Hematopoietic multipotent progenitor cell treated with erythropoietin and hydrocortisone succinate and interleukin-3 and kit ligand, for 4 days (in vitro differentiated cells): ENCODE data around the gene RBMS2.
"Not testable (repeated sequence)": the region's sequence is repeated elsewhere in the genome, so short reads cannot be mapped to it uniquely, and the experiment has no call there.

Source experiments
- DNase-seq: peaks from one replicate; pipeline ENCODE4 v3.0.0-alpha.2; 2015

RBMS2 gene, protein sequence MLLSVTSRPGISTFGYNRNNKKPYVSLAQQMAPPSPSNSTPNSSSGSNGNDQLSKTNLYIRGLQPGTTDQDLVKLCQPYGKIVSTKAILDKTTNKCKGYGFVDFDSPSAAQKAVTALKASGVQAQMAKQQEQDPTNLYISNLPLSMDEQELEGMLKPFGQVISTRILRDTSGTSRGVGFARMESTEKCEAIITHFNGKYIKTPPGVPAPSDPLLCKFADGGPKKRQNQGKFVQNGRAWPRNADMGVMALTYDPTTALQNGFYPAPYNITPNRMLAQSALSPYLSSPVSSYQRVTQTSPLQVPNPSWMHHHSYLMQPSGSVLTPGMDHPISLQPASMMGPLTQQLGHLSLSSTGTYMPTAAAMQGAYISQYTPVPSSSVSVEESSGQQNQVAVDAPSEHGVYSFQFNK

DNA sequence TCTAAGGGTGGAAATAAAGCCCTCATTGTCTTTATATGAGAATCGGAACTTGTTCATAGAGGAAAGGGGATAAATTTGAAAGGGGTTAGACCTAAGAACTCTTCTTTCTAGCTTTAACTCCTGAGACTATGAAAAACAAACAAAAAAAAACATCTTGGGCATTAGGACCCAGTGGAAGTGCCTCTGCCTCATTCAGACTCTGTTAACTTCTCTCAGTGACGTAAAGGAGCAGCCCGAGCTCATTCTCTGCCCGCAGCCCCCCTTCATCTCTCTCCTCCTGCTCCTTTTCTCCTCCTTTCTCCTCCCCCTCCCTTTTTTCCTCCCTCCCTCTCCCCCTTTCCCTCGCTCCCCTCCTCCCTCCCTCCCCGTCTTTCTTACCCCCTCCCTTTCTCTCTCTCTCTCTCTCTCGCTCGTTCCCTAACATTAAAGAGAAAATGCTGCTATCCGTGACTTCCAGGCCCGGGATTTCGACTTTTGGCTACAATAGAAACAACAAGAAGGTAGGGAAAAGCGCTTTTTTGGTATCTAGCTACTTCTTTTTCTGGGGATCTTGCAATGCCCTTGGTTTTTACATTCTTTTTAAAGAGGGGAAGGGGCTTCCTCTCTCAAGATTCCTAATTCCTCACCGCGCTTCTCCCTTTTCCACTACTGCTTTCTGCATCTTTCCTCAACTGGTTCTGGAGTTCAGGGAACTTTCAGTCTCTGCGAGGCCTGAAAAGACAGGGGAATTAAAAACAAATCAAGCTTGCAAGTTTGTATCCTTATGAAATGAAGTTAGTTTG lies at the start of gene RBMS2:
Gene RBMS2 (plus strand): TSS at position 231 of the 782 bp plus-strand sequence. CDS start 204 bp downstream, at position 435.
- peak; percentile 80 for DNase-seq

DNA sequence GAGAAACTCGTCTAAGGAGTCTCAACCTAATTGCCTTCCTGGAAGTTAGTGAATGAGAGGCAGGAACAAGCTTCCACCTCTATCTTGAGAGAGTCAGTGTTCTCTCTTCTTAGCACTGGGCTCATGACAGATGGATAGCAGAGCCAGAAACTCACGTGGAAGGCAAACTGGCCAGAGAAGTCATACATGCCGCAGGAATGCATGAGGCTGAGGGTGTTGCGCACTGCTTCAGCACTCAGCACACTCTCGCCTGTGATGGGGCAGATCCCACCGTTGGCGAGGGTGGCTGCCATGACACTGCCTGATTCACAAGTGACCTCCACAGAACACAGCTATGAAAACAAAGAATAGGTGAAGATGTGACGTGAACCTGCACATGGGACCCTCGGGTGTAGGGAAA lies 47.2 kb upstream of the RBMS2 start:
- no peak for DNase-seq

DNA sequence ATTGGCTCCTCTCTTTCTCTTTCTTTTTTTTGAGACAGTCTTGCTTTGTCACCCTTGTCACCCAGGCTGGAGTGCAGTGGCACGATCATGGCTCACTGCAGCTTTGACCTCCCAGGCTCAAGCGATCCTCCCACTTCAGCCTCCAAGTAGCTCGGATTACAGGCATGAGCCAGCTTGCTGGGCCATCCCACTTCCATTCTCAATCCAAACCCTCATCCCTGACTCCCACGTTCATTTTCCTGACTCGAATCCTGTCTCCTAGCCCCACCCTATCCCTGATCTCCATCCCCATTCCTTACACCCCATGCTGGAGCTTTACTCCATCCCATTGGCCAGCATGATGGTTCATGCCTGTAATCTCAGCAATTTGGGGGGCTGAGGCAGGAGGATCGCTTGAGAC lies 45.5 kb upstream of the RBMS2 start:
- no peak for DNase-seq

DNA sequence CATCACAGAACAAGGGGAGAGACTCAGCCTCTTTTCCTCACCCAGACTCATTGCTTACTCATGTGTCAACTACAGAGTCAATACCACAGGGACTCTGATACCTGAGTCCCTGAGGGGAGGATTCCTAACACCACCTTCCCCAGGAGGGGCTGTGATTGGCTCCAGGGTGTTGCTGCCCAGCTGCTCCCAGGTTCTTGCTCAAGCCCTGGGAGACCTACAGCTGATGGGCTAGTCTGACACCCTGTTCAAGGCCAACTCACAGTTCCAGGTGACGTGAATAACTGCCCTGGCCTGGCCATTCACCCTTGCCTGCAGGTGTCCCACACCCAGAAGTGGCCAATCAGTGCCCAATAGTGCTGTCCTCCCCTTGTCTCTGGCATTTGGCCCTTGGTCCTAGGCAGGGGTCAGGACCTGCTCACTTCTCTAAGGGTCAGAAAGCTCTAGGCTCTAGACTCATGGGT lies 44.6 kb upstream of the RBMS2 start:
- DNase-seq, result no peak

DNA sequence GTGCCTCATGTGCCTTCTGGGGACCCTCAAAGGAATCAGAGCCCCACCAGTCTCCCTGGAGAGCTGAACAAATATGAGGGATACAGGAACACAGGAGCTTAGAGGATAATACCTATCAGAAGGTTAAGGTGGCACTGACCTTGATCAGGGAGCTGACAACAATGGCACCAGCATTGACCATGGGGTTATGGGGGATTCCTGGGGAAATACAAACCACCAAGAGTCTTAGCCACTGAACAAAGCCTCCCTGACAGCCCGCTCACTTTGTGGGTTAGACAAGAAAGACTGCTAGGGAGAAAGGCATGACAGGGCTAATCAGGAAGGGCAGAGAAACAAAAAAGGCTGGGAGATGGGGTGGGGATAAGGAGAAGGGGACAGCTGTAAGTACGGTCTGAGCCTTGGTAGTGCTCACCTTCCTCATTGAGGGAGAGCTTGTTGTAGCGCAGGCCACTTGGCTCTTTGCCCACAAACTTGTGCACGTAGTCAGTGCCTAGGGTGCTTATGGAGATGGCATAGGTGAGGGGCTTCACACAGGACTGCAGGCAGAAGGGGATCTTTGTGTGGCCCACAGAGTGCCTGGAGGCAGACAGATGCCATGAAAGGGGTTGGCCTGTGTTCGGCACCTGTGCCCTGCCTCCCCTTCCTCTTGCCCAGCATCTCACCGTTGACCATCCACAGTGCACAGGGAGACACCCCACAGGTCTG lies 43.9 kb upstream of the RBMS2 start:
- no peak for DNase-seq

DNA sequence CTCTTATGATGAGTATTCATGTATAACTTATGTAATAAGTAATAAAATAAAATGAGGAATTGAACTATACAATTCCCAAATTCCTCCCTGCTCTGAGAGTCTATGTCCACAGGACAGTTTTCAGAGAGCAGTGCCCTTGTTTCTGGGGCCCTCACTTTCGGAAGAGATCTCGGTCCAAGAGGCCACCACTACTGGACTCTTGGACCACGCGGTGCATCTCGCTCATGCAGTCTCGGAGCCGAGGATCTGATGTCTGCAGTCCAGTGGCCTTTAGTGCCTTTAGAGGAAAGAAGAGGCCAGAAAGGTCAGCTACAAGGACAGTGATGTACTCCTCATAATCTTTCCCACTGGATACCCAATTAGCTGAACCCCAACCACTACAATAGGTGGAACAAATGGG lies 42.0 kb upstream of the RBMS2 start:
- DNase-seq, result no peak

DNA sequence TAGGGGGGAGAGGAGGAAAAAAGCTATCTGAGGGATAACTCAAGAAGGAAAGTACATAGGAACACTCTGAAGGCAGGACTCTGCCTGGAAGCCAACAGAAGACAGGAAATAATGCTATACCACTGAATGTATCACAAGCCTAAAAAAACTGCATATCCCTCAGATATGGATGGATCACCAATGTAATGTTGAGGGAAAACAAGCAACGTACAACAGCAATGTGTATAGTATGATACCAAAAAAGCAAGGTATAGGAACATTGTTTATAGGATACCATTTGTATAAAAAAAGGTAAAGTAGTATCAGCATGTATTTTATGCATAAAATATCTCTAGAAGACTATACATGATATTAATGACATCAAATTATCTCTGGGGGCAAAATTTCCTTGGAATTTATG lies 37.1 kb upstream of the RBMS2 start:
- DNase-seq, result no peak

DNA sequence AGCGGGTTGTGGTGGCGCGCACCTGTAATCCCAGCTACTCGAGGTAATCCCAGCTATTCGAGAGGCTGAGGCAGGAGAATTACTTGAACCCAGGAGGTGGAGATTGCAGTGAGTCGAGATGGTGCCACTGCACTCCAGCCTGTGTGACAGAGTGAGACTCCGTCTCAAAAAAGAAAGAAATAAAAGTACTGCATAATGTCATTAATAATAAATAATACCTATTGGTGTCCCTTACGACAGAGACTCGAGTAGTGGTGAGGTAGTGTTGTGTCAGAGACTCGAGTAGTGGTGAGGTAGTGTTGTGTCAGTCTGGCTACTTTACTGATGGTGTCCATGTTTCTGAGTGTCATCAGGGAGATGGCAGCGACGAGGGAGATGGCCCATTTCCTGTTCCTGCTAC lies 34.9 kb upstream of the RBMS2 start:
- no peak for DNase-seq

DNA sequence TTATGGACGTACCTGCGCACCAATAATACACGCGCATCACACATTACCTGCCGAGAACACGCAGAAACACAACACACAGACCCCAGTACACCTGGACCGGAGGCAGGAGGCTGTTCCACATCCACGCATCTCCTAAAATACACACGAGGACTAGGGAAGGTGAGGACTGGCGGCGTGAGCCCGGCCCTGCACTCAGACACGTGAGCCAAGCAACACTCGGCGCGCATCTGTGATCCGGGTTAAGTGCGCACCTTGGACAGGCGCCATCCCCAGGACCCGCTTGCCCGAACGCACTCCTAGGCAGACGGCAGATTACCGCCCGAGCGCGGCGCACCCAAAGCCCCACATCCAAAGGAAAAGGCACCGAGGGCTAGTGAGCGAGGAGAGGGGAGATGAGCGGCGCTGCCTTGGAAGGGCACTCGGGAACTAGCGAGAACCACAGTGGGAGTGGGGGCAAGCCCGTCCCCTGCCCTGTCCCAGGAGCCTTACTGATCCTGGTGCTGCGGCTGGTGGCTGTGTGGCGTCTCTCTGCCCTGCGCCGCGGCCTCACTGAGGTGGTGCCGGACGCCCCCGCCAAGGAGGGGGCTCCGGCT lies 34.1 kb upstream of the RBMS2 start:
- DNase-seq, result peak; percentile 43

DNA sequence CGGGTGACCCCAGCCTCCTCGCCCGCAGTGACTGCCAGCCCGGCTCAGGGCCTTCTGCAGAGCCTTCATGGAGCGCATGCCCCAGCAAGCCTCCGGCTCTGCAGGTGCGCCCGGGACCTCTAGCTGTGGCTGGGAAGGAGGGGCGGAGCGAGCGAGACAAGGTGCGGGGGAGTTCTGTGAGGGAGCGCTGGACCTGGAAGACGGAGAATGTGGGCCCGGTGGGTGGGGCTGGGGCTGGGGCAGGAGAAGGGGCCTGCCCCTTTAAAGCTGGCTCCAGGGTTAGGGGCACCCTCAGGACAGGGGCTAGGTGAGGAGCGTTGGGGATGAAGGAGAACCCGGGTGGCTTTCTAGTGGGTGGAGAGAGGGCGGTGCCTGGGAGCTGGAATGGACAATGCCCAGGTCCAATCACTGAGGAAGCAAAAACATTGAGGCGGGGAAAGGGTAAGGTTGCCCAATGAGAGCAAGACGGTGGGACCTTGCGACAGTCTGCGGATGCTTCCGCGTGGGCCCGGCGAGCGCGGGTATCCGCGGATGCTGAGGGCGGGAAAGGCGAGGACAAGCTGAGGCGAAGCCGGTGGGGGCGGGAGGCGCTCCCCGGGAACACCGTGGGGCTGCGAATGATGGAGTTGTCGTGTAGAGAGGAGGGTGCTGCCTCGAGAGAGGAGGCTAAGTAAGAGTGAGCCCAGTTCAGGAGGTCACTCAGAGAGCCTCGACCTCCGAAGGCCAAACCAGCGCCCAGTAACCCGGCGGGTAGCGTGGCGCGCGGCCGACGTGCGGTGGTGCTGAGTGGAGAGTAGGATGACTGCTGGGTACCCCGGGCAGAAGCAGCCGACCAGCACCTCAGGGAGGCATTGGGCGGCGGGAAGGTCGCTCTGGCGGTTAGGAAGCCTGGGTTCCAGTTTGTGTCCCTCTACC lies 33.3 kb upstream of the RBMS2 start, which contains the start of gene GLS2:
Gene GLS2 (minus strand): TSS at position 121 of the 915 bp plus-strand sequence. CDS start 43 bp downstream, at position 78.
- DNase-seq, result peak; percentile 79

DNA sequence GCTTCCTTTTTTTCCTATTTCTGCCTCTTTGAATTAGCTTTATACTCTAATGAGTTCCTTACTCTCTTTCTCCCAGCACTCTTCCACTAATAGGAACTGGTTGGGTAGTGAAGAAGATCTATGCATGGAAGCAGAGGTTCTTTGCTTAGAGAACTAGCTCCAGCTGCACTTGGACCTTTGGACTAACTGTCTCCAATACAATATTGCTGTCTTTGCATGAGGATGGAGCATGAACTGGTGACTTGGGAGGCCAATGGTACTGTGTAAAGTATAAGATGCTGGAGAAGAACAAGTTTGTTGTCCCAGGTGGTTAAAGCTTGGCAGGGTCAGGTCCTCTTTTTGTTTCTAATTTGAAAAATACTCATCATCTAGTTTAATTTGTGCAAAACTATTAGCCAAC lies 31.3 kb upstream of the RBMS2 start:
- no peak for DNase-seq

DNA sequence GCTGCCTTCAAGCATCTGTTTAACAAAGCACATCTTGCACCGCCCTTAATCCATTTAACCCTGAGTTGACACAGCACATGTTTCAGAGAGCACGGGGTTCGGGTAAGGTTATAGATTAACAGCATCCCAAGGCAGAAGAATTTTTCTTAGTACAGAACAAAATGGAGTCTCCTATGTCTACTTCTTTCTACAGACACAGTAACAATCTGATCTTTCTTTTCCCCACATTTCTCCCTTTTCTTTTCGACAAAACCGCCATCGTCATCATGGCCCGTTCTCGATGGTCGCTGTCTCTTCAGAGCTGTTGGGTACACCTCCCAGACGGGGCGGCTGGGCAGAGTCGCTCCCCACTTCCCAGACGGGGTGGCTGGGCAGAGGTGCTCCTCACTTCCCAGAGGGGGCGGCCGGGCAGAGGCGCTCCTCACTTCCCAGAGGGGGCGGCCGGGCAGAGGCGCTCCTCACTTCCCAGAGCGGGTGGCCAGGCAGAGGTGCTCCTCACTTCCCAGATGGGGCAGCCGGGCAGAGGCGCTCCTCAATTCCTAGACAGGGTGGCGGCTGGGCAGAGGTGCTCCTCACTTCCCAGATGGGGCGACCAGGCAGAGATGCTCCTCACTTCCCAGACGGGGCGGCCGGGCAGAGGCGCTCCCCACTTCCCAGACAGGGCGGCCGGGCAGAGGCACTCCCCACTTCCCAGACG lies 28.1 kb upstream of the RBMS2 start:
- DNase-seq, result not testable (repeated sequence)

DNA sequence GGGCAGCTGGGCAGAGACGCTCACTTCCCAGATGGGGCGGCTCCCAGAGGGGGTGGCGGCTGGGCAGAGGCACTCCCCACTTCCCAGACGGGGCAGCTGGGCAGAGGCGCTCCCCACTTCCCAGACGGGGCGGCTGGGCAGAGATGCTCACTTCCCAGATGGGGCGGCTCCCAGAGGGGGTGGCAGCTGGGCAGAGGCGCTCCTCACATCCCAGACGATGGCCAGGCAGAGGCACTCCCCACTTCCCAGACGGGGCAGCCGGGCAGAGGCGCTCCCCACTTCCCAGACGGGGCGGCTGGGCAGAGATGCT lies 27.6 kb upstream of the RBMS2 start:
- not testable (repeated sequence) for DNase-seq

DNA sequence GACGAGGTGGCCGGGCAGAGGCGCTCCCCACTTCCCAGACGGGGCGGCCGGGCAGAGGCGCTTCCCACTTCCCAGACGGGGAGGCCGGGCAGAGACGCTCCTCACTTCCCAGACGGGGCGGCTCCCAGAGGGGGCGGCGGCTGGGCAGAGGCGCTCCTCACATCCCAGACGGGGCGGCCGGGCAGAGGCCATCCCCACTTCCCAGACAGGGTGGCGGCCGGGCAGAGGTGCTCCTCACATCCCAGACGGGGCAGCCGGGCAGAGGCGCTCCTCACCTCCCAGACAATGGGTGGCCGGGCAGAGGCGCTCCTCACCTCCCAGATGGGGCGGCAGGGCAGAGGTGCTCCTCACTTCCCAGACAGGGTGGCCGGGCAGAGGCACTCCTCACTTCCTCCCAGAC lies 27.1 kb upstream of the RBMS2 start:
- DNase-seq, result not testable (repeated sequence)

DNA sequence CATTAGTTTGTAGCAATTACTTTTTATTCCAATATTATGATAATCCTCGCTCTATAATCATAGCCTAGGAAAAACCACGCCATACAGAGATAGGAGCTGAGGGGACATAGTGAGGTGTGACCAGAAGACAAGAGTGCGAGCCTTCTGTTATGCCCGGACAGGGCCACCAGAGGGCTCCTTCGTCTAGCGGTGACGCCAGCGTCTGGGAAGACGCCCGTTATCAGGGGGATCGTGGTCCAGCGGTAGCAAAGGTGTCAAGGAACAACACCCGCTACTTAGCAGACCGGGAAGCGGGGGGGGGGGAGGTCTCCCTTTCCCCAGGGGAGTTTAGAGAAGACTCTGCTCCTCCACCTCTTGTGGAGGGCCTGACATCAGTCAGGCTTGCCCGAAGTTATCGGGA lies 24.9 kb upstream of the RBMS2 start:
- DNase-seq, result peak; percentile 55

DNA sequence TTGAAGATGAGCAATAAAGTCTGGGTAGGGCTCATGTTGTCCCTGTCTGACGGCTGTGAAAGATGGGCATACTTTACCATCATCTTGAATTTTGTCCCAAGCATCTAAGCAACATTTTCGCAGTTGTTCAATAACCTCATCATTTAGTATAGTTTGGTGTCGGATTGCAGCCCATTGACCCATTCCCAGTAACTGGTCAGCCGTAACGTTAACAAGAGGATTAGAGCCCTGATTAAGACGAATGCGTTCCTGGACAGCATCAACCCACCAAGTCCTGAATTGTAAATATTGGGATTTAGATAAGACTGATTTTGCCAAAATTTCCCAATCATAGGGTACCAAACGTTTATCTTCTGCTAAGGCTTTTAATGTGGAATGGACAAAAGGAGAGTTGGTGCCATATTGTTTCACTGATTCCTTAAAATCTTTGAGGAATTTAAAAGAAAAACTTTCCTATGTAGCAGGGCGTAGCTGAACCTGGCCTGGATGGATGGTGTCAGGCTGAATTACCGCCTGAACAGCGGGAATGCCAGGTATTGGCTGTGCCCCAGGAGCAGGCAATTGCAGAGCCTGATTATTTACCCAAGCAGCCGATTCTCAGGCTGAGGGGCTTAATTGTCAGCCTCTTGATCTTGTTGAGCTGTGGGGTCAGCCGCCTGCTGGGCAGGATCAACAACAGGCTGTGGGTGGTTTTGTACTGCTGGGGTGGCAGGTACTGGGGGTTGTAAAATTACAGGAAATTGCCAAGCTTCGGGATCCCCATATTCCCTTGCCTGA lies 23.3 kb upstream of the RBMS2 start:
- not testable (repeated sequence) for DNase-seq

DNA sequence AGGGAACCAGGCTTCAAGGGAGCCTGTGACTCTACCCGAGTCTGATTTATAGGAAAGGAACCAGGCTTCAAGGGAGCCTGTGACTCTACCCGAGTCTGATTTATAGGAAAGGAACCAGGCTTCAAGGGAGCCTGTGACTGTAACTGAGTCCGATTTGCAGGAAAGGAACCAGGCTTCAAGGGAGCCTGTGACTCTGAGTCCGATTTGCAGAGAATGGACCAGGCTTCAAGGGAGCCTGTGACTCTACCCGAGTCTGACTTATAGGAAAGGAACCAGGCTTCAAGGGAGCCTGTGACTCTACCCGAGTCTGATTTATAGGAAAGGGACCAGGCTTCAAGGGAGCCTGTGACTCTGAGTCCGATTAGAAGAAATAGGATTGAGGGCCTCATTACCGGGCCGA lies 22.2 kb upstream of the RBMS2 start:
- DNase-seq, result not testable (repeated sequence)

DNA sequence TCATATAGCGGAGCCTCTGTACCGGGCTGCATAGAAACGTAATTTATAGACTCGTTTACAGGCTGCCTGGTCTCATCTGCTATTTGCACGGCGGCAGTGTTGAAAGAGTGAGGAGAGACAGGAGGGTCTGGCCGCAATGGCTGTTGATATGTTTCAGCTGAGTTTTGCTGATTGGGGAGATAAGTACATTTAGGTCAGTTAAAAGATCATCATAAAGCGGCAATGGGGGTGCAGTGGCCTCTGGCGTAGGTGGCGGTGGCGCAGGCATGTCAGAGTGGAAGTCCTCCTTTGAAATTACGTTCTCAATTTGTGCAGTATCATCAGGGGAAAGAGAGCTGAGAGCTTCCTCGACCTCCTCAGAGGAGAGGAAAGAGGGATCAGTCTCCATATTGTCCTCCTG lies 21.7 kb upstream of the RBMS2 start:
- not testable (repeated sequence) for DNase-seq

DNA sequence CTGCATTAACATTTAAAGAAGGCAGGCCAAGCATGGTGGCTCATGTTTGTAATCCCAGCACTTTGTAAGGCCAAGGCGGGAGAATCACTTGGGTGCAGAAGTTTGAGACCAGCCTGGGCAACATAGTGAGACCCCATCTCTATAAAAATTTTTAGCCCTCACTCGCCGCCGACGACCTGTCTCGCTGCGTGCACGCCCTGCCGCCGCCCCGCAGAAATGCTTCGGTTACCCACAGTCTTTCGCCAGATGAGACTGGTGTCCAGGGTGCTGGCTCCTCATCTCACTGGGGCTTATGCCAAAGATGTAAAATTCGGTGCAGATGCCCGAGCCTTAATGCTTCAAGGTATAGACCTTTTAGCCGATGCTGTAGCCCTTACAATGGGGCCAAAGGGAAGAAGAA lies 10.8 kb upstream of the RBMS2 start:
- DNase-seq, result no peak

DNA sequence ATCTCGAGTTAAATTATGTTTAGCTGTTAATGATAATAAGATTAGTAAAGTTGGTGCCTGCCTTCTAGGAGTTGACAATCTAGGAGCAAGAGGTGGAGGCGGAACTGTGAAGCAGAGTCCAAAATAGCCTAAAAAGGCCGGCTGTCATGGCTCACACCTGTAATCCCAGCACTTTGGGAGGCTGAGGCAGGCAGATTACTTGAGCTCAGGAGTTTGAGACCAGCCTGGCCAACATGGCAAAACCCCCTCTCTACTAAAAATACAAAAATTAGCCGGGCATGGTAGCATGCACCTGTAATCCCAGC lies 7.7 kb upstream of the RBMS2 start:
- not testable (repeated sequence) for DNase-seq

DNA sequence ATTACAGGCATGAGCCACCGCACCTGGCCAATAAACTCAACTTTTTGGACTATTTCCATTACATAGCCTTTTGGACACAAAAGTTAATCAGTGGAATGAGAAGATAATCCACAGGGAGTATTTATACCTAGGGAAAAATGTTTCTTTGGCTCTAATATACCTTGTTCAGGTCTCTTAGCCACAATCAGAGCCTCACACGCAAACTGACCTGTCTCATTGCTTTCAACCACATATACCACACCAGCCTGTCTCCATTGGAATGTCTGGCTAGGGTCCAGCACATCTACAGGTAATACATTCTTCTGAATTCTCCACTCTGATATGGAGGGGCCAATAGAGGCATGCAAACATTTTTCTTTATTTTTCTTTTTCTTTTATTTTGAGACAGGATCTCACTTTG lies 3.8 kb upstream of the RBMS2 start:
- no peak for DNase-seq
